ENCODE measurements around the gene KIF26A.

The KIF26A gene

GRCh38 chr14:104113631-104114420 lies 24.6 kb upstream of the KIF26A start:
- DNase-seq: no peak

- no peak for DNase-seq
These were observed 23.8 kb upstream of the KIF26A start for GRCh38 chr14:104114421-104115130.

DNA sequence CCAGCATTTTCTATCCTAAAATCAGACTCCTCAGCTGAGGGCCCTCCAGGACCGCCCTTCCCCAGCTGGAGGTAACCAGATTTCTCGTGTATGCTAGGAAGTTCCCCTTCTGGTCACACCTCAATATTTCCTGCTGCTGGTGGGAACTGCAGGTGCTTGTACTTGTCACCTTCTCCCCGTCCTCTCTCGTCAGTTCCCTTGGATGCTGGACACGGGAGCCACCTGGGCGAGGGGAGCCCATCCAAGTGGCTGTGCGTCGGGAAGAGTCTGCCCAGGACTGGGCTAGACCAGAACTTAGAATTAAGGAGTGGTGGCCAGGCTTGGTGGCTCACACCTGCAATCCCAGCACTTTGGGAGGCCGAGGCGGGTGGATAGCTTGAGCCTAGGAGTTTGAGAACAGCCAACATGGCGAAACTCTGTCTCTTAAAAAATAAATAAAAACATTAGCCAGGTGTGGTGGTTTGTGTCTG lies 23.2 kb upstream of the KIF26A start:
- no peak for DNase-seq

DNA sequence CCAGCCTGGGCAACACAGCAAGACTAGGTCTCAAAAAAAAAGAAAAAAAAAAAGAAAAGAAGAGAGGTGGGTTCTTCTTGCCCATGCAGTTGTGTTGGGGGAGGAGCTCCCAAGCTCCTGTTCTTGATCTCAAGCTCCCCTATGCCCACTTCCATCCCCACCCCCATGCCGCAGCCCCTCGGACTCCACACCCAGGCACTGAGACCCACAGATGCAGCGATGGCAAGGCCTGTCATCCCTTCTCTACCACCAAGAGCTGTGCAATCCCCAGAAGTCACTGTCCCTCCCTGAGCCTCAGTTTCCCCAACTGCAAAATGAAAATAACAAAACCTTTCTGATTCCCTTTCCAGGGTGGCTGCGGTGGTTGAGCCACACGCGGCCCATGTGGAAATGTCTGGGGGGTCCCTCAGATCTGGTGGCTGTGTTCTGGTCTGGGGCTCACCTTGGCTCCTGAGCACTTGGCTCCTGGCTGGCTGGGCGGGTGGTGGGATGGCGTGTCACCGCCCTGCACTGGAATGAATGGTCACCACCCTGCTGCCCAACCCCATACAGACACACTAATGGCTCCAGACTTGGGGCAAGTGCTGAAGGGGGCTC lies 22.6 kb upstream of the KIF26A start:
- no peak for DNase-seq

DNA sequence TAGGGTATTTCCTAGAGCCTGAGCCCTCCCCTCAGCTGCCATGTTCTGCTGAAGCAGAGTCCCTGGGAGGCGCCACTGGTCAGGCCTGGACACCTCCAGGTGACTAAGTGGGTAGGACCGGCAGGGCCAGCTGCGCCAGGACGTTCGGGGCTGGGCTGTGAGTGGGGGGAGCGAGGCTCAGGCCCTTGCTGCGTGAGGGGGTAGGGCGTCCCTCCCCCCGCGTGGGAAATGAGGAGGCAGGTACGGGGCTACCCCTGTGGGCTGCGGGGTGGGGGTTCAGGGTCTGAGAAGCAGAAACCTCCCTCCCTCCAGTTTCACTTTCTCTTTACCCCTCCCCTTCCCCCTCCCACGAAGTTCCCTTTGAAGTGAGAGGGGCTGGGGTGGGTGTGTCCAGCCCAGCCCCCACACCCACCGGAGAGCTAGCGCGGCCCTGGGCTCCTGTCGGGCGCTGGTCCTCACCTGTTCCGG lies 22.1 kb upstream of the KIF26A start:
- DNase-seq: no peak

DNA sequence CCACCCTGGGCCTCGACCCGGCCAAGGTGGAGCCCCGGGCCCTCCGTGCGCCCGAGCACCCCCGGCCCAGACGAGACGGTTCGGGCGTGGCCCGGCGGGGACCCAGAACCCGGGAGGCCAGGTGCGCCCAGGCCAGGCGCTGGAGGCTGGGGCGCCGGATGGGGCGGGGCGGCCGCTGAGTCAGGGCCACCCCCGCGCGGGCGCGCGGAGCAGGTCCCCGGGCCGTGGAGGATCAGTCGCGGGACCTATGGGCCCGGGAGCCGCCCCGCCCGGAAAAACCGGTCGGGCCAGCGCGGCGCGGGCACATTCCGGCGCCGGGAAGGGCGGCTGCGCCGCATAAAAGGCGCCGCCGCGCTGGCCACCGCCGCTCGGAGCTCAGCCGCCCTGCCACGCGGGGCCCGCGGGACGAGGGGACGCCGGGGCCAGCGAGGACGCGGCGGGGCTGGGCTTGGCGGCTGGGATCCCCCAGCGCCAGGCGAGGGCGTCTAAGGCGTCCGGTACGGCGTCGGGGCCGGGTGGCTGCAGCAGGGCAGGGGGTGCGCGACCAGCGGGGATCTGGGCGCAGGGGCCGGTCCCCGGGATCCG lies 21.5 kb upstream of the KIF26A start:
- no peak for DNase-seq

- no peak for DNase-seq
These were observed 20.9 kb upstream of the KIF26A start for GRCh38 chr14:104117341-104118005.

DNA sequence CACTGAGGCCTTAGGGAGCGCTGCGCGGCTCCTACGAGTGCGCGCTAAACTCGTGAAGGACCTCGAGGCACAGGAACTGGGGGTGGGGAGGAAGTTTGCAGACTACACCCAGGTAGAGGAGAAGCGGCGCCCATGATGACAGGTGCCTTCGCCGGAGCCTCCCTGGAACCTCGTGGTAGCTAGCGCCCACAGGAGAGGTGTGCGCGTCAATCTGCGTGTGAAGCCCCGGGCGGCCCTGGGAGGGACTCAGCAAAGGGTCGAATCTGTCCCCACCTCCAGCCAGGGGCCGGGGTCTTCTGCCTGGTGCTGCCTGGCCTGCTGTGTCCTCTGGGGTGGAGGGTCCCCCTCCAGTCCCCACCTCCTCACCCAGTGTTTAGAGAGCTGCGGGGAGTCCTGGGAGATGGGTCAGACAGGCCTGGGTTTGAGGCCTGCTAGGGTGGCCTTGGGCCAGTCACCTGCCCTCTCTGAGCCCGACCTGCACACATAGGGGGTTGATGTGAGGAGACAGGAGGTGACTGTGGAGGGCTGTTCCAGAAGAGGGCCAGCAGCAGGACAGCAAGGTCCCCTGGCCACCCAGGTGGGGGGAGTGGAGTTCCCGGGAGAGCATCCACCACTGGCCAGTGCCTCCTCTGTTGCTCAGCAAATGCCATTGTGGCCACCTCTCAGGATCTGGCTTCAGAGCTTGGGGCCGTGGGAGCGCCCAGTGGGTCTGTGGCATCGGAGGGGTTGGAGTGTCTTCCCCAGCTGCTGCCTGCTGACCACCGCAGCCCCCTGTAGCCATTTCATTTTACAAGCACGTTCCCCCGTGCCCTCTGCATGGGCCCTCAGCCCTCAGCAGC lies 20.2 kb upstream of the KIF26A start:
- no peak for DNase-seq

DNA sequence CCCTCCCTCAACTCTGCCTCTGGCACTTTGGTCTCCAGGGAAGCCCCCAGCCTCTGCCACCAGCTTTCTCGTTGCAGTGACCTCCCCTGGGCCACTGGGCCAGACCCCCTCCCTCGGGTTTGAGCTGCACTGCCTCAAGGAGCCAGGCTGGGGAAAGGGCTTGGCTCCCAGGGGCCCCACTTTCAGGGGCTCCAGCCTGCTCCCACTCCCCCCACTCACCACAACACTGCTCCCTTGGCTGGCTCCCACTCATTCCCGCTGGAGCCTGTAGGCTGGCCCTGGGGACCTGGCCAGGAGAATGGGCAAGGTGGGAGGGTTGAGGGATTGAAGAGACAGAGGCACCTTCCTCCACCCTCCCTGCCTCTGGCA lies 19.3 kb upstream of the KIF26A start:
- no peak for DNase-seq

GRCh38 chr14:104119488-104120251 lies 18.7 kb upstream of the KIF26A start:
- no peak for DNase-seq

DNA sequence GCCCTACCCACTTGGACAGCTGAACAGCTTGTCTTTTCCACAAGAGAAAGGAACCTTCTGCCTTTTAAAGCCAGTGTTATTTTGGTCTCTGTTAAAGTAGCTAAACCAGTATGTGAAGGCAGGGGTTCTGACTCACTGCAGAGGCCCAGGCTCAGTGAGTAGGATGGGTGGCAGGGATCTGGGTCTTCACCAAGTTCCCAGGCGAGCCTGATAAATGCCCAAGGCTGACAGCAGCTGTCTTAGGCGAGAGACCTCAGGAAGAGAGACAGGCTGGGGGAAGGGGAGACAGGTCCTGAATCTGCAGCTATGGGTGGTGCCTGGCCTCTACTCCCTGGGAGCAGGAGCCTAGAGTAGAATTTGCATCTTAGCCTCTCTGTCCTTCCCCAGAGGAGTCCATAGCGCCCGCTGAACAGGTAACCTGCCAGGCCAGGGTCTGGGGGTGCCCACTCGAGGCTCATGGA lies 18.1 kb upstream of the KIF26A start:
- no peak for DNase-seq

DNA sequence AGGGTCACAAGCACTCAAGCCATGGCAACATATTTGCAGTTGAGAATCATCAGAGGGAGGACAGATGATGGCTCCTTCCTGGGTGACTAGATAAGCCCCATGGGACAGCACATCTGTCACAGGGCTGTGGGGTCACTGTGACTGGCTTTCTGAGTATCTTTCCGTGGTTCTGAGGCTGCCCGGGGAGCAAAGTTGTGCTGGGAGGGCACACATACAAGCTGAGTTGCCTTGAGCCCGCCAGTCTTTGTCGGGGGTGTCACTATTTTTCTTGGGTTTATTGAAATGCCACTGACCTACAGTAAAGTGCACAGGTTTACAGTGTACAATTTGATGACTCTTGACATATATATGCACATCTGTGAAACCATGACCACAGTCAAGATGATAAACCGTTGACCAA lies 17.2 kb upstream of the KIF26A start:
- no peak for DNase-seq

GRCh38 chr14:104123879-104124278 lies 14.5 kb upstream of the KIF26A start:
- no peak for DNase-seq

DNA sequence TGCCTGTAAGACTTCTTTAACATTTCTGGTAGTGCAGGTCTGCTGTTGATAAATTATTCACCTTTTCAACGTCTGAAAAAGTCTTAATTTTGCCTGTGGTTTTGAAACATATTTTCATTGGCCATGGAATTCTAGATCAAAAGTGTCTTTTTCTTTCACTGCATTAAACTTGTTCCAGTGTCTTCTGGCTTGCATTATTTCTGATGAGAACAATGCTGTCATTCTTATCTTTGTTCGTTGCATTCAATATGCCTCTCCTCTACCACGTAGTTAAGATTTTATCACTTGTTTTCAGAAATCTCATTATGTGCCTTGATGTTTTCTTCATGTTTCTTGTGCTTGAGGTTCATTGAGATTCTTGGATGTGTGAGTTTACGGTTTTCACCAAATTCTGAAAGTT lies 13.4 kb upstream of the KIF26A start:
- DNase-seq: no peak

GRCh38 chr14:104126753-104127152 lies 11.6 kb upstream of the KIF26A start:
- no peak for DNase-seq

GRCh38 chr14:104128981-104129380 lies 9.4 kb upstream of the KIF26A start:
- DNase-seq: no peak

- DNase-seq: no peak
These were observed 8.8 kb upstream of the KIF26A start for GRCh38 chr14:104129556-104129955.

- no peak for DNase-seq
These were observed 7.3 kb upstream of the KIF26A start for GRCh38 chr14:104130974-104131651.

- DNase-seq: no peak
These were observed 6.2 kb upstream of the KIF26A start for GRCh38 chr14:104131968-104132732.

GRCh38 chr14:104132981-104133380 lies 5.4 kb upstream of the KIF26A start:
- no peak for DNase-seq

Measured in T-helper 9 cell (primary cell).